OCI-LY1 (cell line): ENCODE results near the gene PLEKHM1.

Experiments
- H2AFZ ChIP-seq: fragments of 200-600 bp; sonication (generic), shearing (Covaris generic); 2 replicates; pipeline ENCODE4 v1.6.0; 2014; ENCODE audit warnings: antibody characterized with exemption, mild to moderate bottlenecking, low read length
- H3F3A ChIP-seq: fragments of 200-600 bp; sonication (generic), shearing (Covaris generic); 2 replicates; pipeline ENCODE4 v1.6.0; 2014; ENCODE audit warnings: mild to moderate bottlenecking, antibody characterized with exemption, low read length, moderate library complexity; ENCODE audit not compliant: insufficient read depth
- H3K27ac ChIP-seq: fragments of 200-600 bp; sonication (generic); 2 replicates; pipeline ENCODE4 v1.5.1; 2014; ENCODE audit warnings: low read length, mixed run types, mild to moderate bottlenecking, low read depth; ENCODE audit not compliant: poor library complexity, severe bottlenecking
- H3K27me3 ChIP-seq: fragments of 200-600 bp; sonication (generic); 2 replicates; pipeline ENCODE4 v1.6.0; 2014; ENCODE audit warnings: antibody characterized with exemption, mild to moderate bottlenecking, low read length, moderate library complexity; ENCODE audit not compliant: insufficient read depth
- H3K36me3 ChIP-seq: fragments of 200-600 bp; sonication (generic); 2 replicates; pipeline ENCODE4 v1.6.1; 2014; ENCODE audit warnings: mild to moderate bottlenecking, antibody characterized with exemption, low read length, moderate library complexity, mixed read lengths; ENCODE audit not compliant: insufficient read depth
- H3K4me1 ChIP-seq: fragments of 200-600 bp; sonication (generic); 2 replicates; pipeline ENCODE4 v1.5.1; 2014; ENCODE audit warnings: mild to moderate bottlenecking, low read length, moderate library complexity; ENCODE audit not compliant: insufficient read depth, severe bottlenecking
- H3K4me2 ChIP-seq: fragments of 200-600 bp; sonication (generic), shearing (Covaris generic); 2 replicates; pipeline ENCODE4 v1.6.1; 2014; ENCODE audit warnings: low read length
- H3K4me3 ChIP-seq: fragments of 200-600 bp; sonication (generic); 2 replicates; pipeline ENCODE4 v1.5.1; 2014; ENCODE audit warnings: low read length, low read depth, mild to moderate bottlenecking, mixed read lengths; ENCODE audit not compliant: poor library complexity, severe bottlenecking
- H3K79me2 ChIP-seq: fragments of 200-600 bp; shearing (Covaris generic); 2 replicates; pipeline ENCODE4 v1.6.1; 2016; ENCODE audit warnings: mixed run types, low read length, mixed read lengths; ENCODE audit not compliant: insufficient read depth
- H3K9ac ChIP-seq: fragments of 200-600 bp; sonication (generic), shearing (Covaris generic); 2 replicates; pipeline ENCODE4 v1.6.1; 2014; ENCODE audit warnings: mild to moderate bottlenecking, low read length, mixed read lengths
- H3K9me2 ChIP-seq: fragments of 200-600 bp; sonication (generic), shearing (Covaris generic); 2 replicates; pipeline ENCODE4 v1.6.1; 2014; ENCODE audit warnings: low read depth, mild to moderate bottlenecking, low read length, mixed read lengths
- H3K9me3 ChIP-seq: fragments of 200-600 bp; shearing (Covaris generic); 2 replicates; pipeline ENCODE4 v1.6.1; 2014; ENCODE audit warnings: low read length, mixed read lengths
- H4K20me1 ChIP-seq: fragments of 200-600 bp; sonication (generic), shearing (Covaris generic); 2 replicates; pipeline ENCODE4 v1.6.0; 2016; ENCODE audit warnings: mild to moderate bottlenecking, low read length; ENCODE audit not compliant: insufficient read depth
- CTCF ChIP-seq: fragments of 200-600 bp; sonication (generic), shearing (Covaris generic); IDR thresholded peaks from 2 replicates; pipeline ENCODE4 v1.5.1; 2017; ENCODE audit warnings: mild to moderate bottlenecking, antibody characterized with exemption, low read length, moderate library complexity, mixed read lengths
- EZH2 ChIP-seq: fragments of 200-600 bp; sonication (generic), shearing (Covaris generic); IDR thresholded peaks from 2 replicates; pipeline ENCODE4 v1.8.0; 2017; ENCODE audit warnings: borderline replicate concordance, mixed run types, mild to moderate bottlenecking, antibody characterized with exemption, low read length, moderate library complexity, mixed read lengths

PLEKHM1 gene

GRCh38 chr17:45411348-45412105 lies 79.0 kb downstream of the PLEKHM1 start:
- Histone ChIP-seq H4K20me1 (no peaks in the 10 kb centered on the region), H3K79me2 (no peaks in the 10 kb centered on the region), H3K27ac (no peak overlapping the region), H3K4me3 (no peak overlapping the region), H3K4me2 (no peak overlapping the region), H2AFZ (no peak overlapping the region), H3K27me3 (no peaks in the 10 kb centered on the region), H3K9me2 (no peaks in the 10 kb centered on the region), H3K9ac (no peak overlapping the region), H3K36me3 (no peaks in the 10 kb centered on the region), H3K9me3 (no peaks in the 10 kb centered on the region), H3K4me1 (peaks cover 49% of the 10 kb centered on the region), H3F3A (no peaks in the 10 kb centered on the region)
- TF ChIP-seq EZH2 (no peak), CTCF (no peak)

- Histone ChIP-seq H3F3A (no peaks in the 10 kb centered on the region), H3K27ac (peak overlapping the region; percentile 71), H3K4me3 (peak overlapping the region; percentile 76), H3K9ac (peak overlapping the region; percentile 85), H3K27me3 (no peaks in the 10 kb centered on the region), H3K9me3 (no peaks in the 10 kb centered on the region), H2AFZ (no peak overlapping the region; the same call in 1 of the 2 replicates), H3K36me3 (peaks cover 4% of the 10 kb centered on the region; the same call in 1 of the 2 replicates), H3K9me2 (no peaks in the 10 kb centered on the region), H3K4me2 (peak overlapping the region; percentile 86), H3K4me1 (peaks cover 56% of the 10 kb centered on the region), H3K79me2 (no peaks in the 10 kb centered on the region), H4K20me1 (no peaks in the 10 kb centered on the region)
- no peak for TF ChIP-seq CTCF
- no peak for TF ChIP-seq EZH2
Observed at GRCh38 chr17:45410144-45411091, 80.1 kb downstream of the PLEKHM1 start.

- peak overlapping the region; percentile 76 for H3K4me3 ChIP-seq
- TF ChIP-seq EZH2 (no peak), CTCF (no peak)
- peak overlapping the region; percentile 85 for H3K9ac ChIP-seq
- H3F3A ChIP-seq, result no peaks in the 10 kb centered on the region
- no peaks in the 10 kb centered on the region for H3K27me3 ChIP-seq
- no peaks in the 10 kb centered on the region for H4K20me1 ChIP-seq
- no peaks in the 10 kb centered on the region for H3K9me3 ChIP-seq
- H3K4me1 ChIP-seq, result peaks cover 56% of the 10 kb centered on the region
- H3K27ac ChIP-seq, result peak overlapping the region; percentile 71
- H3K79me2 ChIP-seq, result no peaks in the 10 kb centered on the region
- H3K36me3 ChIP-seq, result peaks cover 6% of the 10 kb centered on the region; the same call in 1 of the 2 replicates
- no peaks in the 10 kb centered on the region for H3K9me2 ChIP-seq
- H3K4me2 ChIP-seq, result peak overlapping the region; percentile 86
- H2AFZ ChIP-seq, result no peak overlapping the region
Observed at GRCh38 chr17:45409659-45410076, 80.9 kb downstream of the PLEKHM1 start.
